Ectodermal cell (in vitro differentiated cells): ENCODE measurements around the gene ZMIZ1.

Experiments
- H3K27ac ChIP-seq: 2 replicates; pipeline ENCODE4 v1.7.0; 2013; ENCODE audit warnings: mild to moderate bottlenecking, low read depth, low read length; ENCODE audit not compliant: insufficient read depth, poor library complexity, severe bottlenecking
- H3K27me3 ChIP-seq: 2 replicates; pipeline ENCODE4 v1.7.0; 2013; ENCODE audit warnings: mild to moderate bottlenecking, low read length; ENCODE audit not compliant: insufficient read depth, control insufficient read depth, poor library complexity, severe bottlenecking
- H3K36me3 ChIP-seq: one replicate; pipeline ENCODE4 v1.7.0; 2013; ENCODE audit warnings: low read length; ENCODE audit not compliant: control insufficient read depth, insufficient read depth
- H3K4me1 ChIP-seq: one replicate; pipeline ENCODE4 v1.7.0; 2013; ENCODE audit warnings: low read length; ENCODE audit not compliant: control insufficient read depth, insufficient read depth
- H3K4me3 ChIP-seq: 2 replicates; pipeline ENCODE4 v1.7.0; 2013; ENCODE audit warnings: low read depth, low read length, control low read depth; ENCODE audit not compliant: insufficient read depth
- H3K9me3 ChIP-seq: 2 replicates; pipeline ENCODE4 v1.7.0; 2013; ENCODE audit warnings: mild to moderate bottlenecking, low read length, moderate library complexity; ENCODE audit not compliant: control insufficient read depth
- WGBS, 2 experiments: methylation state at CpG; one replicate each; pipeline ENCODE4 v1.1.7; 2013; ENCODE audit warnings: missing lambda C conversion rate in 2 of 2; 5-methylcytosine and 5-hydroxymethylcytosine counted together

The ZMIZ1 gene

DNA sequence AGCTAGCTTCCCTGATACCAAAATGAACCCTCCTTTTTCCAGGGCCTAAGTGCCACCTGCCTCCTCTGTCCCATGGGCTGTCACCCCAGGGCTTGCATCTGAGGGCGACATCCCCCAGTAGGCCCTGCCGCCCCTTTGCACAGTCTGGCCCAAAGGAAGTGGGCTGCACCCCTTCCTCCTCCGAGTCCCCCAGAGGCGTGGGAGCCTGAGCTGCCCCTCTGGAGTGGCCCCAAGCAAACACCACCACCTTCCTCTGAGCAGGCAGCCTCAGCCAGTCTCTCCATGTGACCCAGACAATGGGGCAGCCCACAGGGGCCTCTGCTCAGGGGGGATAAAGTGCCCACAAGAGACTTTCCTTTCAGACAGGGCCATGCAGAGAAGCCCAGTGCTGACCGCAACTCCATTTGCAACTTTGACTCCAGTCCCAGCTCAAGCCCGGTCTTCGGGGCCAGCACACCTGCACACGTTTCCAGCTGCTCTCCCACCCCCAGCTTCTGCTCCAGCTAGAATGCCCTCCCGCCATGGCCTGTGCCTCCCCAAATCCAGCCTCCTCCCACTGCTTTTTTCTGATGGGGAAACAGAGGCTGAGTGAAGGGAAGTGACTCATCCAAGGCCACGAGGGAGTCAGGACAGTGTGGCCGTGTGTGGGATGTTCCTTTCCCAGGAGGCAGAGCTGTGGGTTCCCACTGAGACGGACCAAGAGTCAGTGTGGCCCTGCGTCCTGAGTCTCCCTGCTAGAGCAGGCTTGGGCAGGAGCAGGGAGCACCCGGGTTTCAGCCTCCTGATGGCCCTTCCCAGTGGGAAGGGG is 111.9 kb downstream of the ZMIZ1 start:
- H3K4me1 ChIP-seq: peaks cover 76% of the 10 kb centered on the region
- H3K27me3 ChIP-seq: no peaks in the 10 kb centered on the region
- no peaks in the 10 kb centered on the region for H3K36me3 ChIP-seq
- no peak overlapping the region for H3K27ac ChIP-seq
- WGBS, 2 experiments: 84 to 92% methylated on average over 13 to 14 of the region's 14 CpGs
- no peaks in the 10 kb centered on the region for H3K9me3 ChIP-seq
- H3K4me3 ChIP-seq: no peak overlapping the region

DNA sequence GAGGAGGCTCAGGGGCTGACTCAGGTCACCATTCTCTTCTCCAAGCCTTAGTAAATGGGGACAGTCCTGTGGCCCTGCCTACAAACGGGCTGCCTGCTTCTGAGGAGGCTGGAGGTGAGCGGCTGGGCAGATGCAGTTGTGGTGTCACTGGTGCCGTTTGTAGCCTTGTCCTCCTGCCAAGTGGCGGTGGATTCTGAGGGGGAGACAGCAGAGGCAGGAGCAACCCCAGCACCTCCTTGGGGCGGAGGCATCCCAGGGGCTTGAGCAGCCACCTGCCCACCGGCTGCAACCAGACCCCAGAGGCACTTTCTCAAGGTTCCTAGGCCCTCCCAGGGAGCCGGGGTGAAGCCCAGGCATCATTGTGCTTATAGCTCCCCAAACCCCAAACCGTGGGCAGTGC is 112.5 kb downstream of the ZMIZ1 start:
- 86 to 89% methylated on average over 8 of the region's 8 CpGs for WGBS, 2 experiments
- peaks cover 78% of the 10 kb centered on the region for H3K4me1 ChIP-seq

DNA sequence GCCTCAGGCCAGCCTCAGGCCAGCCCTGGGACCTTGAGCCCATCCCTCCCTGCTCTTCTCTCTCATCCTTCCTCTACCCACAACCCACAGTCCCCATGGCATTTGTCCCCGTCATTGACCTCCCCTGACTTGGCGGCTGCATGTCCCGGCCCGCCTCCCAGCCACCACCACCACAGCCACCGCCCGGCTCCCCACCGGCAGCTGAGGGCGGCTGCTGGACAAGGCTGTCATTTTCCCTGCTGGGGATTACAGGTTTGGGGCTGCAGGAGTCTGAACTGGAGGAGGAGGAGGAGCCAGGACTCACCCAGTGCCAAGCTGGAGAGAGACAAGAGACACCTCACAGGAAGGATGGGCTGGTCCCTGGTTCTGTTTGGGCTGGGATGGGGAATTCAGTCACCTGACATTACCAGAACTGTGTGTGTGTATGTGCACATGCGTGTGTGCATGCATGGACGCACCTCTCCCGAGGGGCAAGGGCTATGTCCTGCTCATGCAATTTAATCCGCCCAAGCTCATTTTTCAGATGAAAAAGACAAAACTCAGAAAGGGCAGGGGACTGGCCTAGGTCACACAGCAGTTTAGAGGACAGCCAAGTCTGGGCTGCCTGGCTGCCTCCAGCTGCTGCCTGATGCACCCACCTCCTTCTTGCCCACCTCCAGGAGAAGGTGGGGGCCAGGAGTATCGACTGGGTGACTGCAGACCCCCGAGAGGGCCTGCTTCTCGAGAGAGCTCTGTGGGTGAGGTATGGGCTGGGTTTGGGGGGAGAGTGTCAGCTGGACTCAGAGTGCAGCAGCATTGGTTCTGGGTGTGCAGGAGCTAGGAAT is 113.1 kb downstream of the ZMIZ1 start:
- no peaks in the 10 kb centered on the region for H3K36me3 ChIP-seq
- H3K4me1 ChIP-seq: peaks cover 78% of the 10 kb centered on the region
- WGBS, 2 experiments: 86 to 89% methylated on average over 15 of the region's 15 CpGs

More for the DNA sequence above, 112.5 kb downstream of the ZMIZ1 start:
- Histone ChIP-seq H3K27ac (no peak overlapping the region), H3K36me3 (no peaks in the 10 kb centered on the region), H3K27me3 (no peaks in the 10 kb centered on the region), H3K9me3 (no peaks in the 10 kb centered on the region), H3K4me3 (no peak overlapping the region)

DNA sequence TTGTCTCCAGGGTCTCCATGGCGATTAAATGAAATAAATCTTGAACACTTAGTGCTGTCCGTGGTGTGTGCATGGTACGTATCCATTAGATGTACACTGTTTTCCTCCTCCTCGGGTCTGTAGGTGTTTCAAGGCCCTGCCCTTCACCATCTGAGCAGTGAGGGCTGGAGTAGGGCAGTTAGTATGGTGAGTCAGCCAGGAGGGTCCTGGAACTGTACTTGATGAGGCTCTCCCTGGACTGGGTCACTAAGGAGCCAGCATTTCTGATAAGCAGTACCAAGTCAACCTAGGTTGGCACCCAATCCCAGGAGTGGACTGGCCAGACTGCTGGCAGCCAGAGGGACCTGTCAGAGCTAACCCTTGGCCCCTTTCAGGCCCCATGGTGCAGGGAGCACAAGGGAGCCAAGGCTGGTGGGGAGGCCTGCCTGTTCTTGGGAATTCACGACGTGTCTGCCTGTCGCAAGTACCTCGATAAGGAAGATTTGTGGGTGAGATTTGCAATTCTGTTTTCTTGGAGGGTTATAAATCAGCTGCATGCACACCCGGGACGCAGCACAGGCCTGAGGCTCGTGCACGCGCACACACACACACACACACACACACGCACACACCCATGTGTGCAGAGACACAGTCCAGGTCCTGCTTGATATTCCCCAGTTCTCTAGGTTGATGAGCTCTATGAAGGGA is 114.2 kb downstream of the ZMIZ1 start:
- Histone ChIP-seq H3K27ac (no peak overlapping the region), H3K4me1 (peaks cover 73% of the 10 kb centered on the region), H3K27me3 (no peaks in the 10 kb centered on the region), H3K4me3 (no peak overlapping the region), H3K36me3 (no peaks in the 10 kb centered on the region), H3K9me3 (no peaks in the 10 kb centered on the region)
- 87 to 90% methylated on average over 14 of the region's 14 CpGs for WGBS, 2 experiments

More for the DNA sequence above, 113.1 kb downstream of the ZMIZ1 start:
- Histone ChIP-seq H3K27me3 (no peaks in the 10 kb centered on the region), H3K9me3 (no peaks in the 10 kb centered on the region), H3K4me3 (no peak overlapping the region), H3K27ac (no peak overlapping the region)

DNA sequence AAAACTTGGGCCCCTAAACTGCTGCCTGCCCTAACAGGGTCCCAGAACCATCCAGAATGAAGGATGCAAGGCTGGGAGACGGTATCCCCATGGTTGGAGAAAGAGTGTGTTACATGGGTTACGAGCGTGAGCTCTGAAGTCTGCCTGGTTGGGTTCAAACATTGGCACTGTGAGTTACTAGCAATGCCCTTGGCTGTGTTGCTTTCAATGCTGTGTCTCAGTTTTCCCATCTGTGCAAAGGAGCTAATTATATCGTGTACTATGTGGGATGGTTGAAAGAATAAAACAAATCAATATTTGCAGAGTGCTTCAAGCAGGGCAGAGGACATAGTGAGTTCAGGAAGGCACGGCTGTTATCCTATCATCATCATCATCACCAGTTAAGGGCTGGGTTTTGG is 114.7 kb downstream of the ZMIZ1 start:
- no peak overlapping the region for H3K4me3 ChIP-seq
- H3K27ac ChIP-seq: no peak overlapping the region
- no peaks in the 10 kb centered on the region for H3K9me3 ChIP-seq
- peaks cover 73% of the 10 kb centered on the region for H3K4me1 ChIP-seq
- no peaks in the 10 kb centered on the region for H3K27me3 ChIP-seq
- 93 to 96% methylated on average over 5 of the region's 5 CpGs for WGBS, 2 experiments
- H3K36me3 ChIP-seq: no peaks in the 10 kb centered on the region

GRCh38 chr10:79184145-79184625 is 115.4 kb downstream of the ZMIZ1 start:
- WGBS, 2 experiments: 69 to 71% methylated on average over 7 of the region's 7 CpGs
- Histone ChIP-seq H3K9me3 (no peaks in the 10 kb centered on the region), H3K4me1 (peaks cover 70% of the 10 kb centered on the region), H3K4me3 (no peak overlapping the region), H3K27me3 (no peaks in the 10 kb centered on the region), H3K36me3 (no peaks in the 10 kb centered on the region), H3K27ac (no peak overlapping the region)

- H3K9me3 ChIP-seq: no peaks in the 10 kb centered on the region
- no peaks in the 10 kb centered on the region for H3K36me3 ChIP-seq
- 77 to 81% methylated on average over 6 of the region's 6 CpGs for WGBS, 2 experiments
- peaks cover 65% of the 10 kb centered on the region for H3K4me1 ChIP-seq
- no peaks in the 10 kb centered on the region for H3K27me3 ChIP-seq
- no peak overlapping the region for H3K4me3 ChIP-seq
- no peak overlapping the region for H3K27ac ChIP-seq
Measured at GRCh38 chr10:79184657-79185056, 115.9 kb downstream of the ZMIZ1 start.

- Histone ChIP-seq H3K4me1 (peaks cover 60% of the 10 kb centered on the region), H3K4me3 (no peak overlapping the region), H3K27me3 (no peaks in the 10 kb centered on the region), H3K36me3 (no peaks in the 10 kb centered on the region), H3K9me3 (no peaks in the 10 kb centered on the region), H3K27ac (peak overlapping the region; percentile 56)
- 49 to 55% methylated on average over 12 of the region's 12 CpGs for WGBS, 2 experiments
Measured at GRCh38 chr10:79185067-79185774, 116.5 kb downstream of the ZMIZ1 start.

- Histone ChIP-seq H3K4me1 (peaks cover 54% of the 10 kb centered on the region), H3K27ac (no peak overlapping the region), H3K27me3 (no peaks in the 10 kb centered on the region), H3K9me3 (no peaks in the 10 kb centered on the region), H3K36me3 (no peaks in the 10 kb centered on the region), H3K4me3 (no peak overlapping the region)
- 92% methylated on average over 7 of the region's 7 CpGs for WGBS, 2 experiments
Measured at GRCh38 chr10:79185796-79186374, 117.1 kb downstream of the ZMIZ1 start.
